CD4-positive, alpha-beta T cell treated with Interleukin-15 for 1 hour (primary cell): ENCODE results near the gene CPXM1.

Experiments used
- DNase-seq: peaks from one replicate; pipeline ENCODE4 v3.0.0-alpha.2; 2020

CPXM1 gene

GRCh38 chr20:2747676-2748235, 52.7 kb downstream of the CPXM1 start:
- no peak for DNase-seq

GRCh38 chr20:2746636-2747265, 53.7 kb downstream of the CPXM1 start:
- no peak for DNase-seq

- no peak for DNase-seq
Observed at GRCh38 chr20:2745936-2746635, 54.3 kb downstream of the CPXM1 start.

DNA sequence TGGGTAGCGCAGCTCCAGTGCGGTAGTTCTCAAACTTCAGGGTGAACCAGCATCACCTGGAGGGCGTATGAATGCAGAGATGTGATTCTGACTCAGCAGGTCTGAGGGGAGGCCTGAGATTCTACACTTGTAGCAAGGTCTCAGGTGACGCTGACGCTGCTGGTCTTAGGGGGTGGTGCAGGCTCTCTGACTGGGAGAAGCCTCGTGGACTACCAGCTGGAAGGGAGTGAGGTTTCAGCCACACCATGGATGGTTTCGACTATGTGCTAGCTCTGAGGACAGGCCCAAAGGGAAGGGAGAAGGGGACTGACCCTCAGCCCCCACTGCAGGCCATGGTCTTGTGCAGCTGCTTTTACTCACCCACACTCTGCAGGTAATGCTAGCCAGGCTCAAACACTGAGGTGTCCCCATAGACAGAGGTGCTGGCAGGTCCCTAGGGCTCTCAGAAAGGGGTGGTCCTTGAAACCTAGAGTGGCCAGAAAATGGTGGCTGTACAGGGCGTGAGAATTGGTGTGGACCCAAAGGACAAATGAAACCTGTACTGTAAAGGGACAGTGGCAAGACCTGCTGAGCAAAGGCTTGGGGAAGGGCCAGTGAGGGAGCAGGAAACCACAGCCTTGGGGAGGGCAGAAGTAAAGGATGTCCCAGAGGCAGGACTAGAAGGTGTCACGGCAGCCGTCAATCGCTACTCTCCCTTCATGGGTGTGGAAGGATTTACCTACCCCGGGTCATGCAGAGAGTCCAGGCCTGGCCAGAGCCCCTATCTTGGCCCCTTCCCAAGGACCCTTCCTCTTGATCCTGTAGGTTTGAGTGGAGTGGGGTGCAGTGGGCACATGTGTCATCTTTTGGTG, 55.1 kb downstream of the CPXM1 start:
- DNase-seq = no peak
